Ishikawa (cell line): ENCODE data around the gene NSDHL.

Source experiments
- CEBPB ChIP-seq: IDR thresholded peaks from 2 replicates; pipeline ENCODE4 v1.6.1; 2012
- CREB1 ChIP-seq: IDR thresholded peaks from 2 replicates; pipeline ENCODE4 v1.6.1; 2012; ENCODE audit warnings: low read depth
- EGR1 ChIP-seq: IDR thresholded peaks from 2 replicates; pipeline ENCODE4 v1.6.1; 2012
- EP300 ChIP-seq: IDR thresholded peaks from 2 replicates; pipeline ENCODE4 v1.6.1; 2012; ENCODE audit warnings: borderline replicate concordance
- FOXM1 ChIP-seq: IDR thresholded peaks from 2 replicates; pipeline ENCODE4 v1.6.1; 2012; ENCODE audit warnings: low read depth, borderline replicate concordance
- NFIC ChIP-seq: IDR thresholded peaks from 2 replicates; pipeline ENCODE4 v1.6.1; 2012
- RAD21 ChIP-seq: IDR thresholded peaks from 2 replicates; pipeline ENCODE4 v1.6.1; 2012; ENCODE audit warnings: low read depth
- TAF1 ChIP-seq: IDR thresholded peaks from 2 replicates; pipeline ENCODE4 v1.6.1; 2012; ENCODE audit warnings: low read depth, mild to moderate bottlenecking
- TCF12 ChIP-seq: IDR thresholded peaks from 2 replicates; pipeline ENCODE4 v1.6.1; 2012; ENCODE audit warnings: low read depth
- TEAD4 ChIP-seq: IDR thresholded peaks from 2 replicates; pipeline ENCODE4 v1.6.1; 2012
- YY1 ChIP-seq: IDR thresholded peaks from 2 replicates; pipeline ENCODE4 v1.6.1; 2012; ENCODE audit warnings: low read depth
- ZBTB7A ChIP-seq: IDR thresholded peaks from 2 replicates; pipeline ENCODE4 v1.6.1; 2012; ENCODE audit warnings: low read depth
- TF ChIP-seq, protein P1 (sequence below): IDR thresholded peaks from 2 replicates; pipeline ENCODE4 v1.6.1; 2012
- TF ChIP-seq, protein P2 (sequence below): IDR thresholded peaks from 2 replicates; pipeline ENCODE4 v1.6.1; 2012; ENCODE audit warnings: low read depth, mild to moderate bottlenecking
- TF ChIP-seq, protein P3 (sequence below): IDR thresholded peaks from 2 replicates; pipeline ENCODE4 v1.6.1; 2012

NSDHL gene

DNA sequence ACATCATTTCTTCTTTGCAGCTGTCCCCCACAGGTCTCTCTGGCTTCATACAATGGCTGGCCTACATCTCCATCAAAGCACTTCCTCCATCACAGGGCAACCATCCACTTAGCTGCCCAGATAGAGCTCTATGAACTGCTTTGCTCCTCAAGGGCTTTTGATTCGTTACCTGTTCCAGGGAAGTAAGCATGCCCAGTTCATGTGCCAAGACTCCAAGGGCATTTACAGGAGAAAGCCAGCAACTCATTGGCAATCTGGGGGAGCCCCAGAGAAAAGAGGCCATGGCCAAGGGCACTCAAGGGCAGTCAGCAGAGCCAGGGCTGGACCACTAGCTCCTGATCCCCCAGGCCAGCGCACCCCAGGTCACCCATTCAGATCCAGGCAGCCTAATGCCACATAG, 42.5 kb downstream of the NSDHL start:
- TF ChIP-seq TAF1 (no peak), YY1 (no peak), CREB1 (no peak), ZBTB7A (no peak), RAD21 (no peak), EGR1 (no peak)
- TF ChIP-seq, protein P1, sequence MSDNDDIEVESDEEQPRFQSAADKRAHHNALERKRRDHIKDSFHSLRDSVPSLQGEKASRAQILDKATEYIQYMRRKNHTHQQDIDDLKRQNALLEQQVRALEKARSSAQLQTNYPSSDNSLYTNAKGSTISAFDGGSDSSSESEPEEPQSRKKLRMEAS: no peak

DNA sequence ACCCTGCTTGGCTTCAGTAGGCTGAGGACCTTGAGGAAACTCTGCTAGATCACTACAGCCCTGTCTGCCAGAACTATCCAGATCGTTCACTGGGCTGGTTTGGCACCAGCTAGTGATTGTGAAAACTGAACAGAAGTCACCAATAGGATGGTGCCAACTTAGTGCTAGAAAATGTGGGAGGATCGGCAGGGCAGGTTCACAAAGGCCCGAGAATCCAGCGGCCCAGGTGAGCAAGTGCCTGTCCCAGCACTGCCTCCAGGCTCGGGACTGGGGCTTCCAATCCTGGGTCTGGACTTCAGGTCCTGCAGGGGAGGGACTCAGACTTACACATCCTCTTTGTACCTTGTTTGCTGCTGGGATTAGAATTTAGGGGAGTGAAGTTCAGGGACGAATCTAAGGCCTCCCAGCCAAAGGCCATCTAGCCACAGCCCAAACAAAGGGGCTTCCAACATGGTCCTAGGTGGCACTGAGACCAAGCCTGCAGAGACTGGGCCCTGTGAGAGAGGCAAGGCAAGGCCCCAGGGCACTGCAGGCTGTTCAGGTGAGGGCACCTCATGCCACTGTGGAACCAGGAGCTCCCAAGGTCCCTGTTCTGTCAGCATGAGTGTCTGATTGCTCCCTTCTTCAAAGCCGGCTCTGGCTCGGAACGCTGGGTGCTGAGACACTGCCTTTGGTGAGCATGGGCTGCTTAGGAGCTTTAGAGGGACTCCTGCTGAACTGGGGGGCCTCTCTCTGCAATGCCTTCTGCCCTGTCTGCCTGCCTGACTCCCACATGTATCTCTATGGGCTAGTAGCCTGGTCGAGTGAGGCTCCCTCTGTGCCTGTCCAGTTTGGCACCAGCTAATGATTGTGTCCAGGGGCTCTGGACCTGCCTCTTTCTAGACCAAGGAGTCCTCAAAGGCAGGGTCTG, 46.3 kb downstream of the NSDHL start:
- no peak for TF ChIP-seq TAF1
- TF ChIP-seq TEAD4: no peak
- TF ChIP-seq NFIC: no peak
- TF ChIP-seq, protein P1: no peak
- TF ChIP-seq, protein P2, sequence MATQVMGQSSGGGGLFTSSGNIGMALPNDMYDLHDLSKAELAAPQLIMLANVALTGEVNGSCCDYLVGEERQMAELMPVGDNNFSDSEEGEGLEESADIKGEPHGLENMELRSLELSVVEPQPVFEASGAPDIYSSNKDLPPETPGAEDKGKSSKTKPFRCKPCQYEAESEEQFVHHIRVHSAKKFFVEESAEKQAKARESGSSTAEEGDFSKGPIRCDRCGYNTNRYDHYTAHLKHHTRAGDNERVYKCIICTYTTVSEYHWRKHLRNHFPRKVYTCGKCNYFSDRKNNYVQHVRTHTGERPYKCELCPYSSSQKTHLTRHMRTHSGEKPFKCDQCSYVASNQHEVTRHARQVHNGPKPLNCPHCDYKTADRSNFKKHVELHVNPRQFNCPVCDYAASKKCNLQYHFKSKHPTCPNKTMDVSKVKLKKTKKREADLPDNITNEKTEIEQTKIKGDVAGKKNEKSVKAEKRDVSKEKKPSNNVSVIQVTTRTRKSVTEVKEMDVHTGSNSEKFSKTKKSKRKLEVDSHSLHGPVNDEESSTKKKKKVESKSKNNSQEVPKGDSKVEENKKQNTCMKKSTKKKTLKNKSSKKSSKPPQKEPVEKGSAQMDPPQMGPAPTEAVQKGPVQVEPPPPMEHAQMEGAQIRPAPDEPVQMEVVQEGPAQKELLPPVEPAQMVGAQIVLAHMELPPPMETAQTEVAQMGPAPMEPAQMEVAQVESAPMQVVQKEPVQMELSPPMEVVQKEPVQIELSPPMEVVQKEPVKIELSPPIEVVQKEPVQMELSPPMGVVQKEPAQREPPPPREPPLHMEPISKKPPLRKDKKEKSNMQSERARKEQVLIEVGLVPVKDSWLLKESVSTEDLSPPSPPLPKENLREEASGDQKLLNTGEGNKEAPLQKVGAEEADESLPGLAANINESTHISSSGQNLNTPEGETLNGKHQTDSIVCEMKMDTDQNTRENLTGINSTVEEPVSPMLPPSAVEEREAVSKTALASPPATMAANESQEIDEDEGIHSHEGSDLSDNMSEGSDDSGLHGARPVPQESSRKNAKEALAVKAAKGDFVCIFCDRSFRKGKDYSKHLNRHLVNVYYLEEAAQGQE: no peak
- TF ChIP-seq RAD21: no peak
- TF ChIP-seq FOXM1: no peak
- no peak for TF ChIP-seq CREB1
- TF ChIP-seq TCF12: no peak

DNA sequence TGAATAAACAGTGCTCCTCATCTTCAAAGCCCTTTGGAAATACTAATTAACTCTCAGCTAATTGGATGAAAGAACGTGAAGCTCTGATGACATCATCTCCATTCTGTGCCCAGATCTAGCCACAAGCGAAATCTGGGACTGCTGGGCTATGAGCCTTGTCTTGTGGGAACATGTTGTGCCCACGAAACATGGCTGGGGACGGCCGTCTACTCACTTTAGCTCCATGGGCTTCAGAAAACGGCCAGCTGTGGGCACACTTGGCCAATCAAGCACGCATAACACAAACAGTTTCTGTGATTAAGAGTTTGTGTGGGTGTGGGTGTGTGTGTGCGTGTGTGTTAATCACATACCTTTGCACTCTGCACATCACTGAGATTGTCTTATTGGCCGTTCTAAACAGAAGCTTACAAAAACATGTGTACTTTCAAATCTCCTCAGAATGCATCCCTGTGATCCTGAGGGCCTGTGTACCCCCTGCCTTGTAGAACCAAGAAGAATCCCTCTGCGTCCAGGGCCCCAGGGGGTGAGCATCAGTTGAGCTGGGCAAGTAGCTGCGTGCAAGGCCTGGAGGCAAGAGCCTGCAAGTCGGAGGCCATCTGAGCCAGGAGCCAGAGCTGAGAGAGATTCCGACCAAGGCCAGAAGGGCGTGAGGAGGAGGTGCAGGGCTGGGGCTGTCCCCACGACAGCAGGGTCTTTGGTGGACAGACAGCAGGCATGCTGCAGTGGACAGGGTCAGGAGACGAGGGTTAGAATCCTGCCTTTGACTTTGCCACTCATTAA, 48.3 kb downstream of the NSDHL start:
- no peak for TF ChIP-seq ZBTB7A
- no peak for TF ChIP-seq NFIC
- no peak for TF ChIP-seq TEAD4
- no peak for TF ChIP-seq TCF12
- TF ChIP-seq FOXM1: no peak
- TF ChIP-seq, protein P3, sequence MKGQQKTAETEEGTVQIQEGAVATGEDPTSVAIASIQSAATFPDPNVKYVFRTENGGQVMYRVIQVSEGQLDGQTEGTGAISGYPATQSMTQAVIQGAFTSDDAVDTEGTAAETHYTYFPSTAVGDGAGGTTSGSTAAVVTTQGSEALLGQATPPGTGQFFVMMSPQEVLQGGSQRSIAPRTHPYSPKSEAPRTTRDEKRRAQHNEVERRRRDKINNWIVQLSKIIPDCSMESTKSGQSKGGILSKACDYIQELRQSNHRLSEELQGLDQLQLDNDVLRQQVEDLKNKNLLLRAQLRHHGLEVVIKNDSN: no peak
- no peak for TF ChIP-seq CREB1
- no peak for TF ChIP-seq TAF1
- TF ChIP-seq CEBPB: no peak
- TF ChIP-seq, protein P1: no peak
- no peak for TF ChIP-seq EGR1
- no peak for TF ChIP-seq EP300
- TF ChIP-seq, protein P2: no peak
- TF ChIP-seq RAD21: no peak
- no peak for TF ChIP-seq YY1

DNA sequence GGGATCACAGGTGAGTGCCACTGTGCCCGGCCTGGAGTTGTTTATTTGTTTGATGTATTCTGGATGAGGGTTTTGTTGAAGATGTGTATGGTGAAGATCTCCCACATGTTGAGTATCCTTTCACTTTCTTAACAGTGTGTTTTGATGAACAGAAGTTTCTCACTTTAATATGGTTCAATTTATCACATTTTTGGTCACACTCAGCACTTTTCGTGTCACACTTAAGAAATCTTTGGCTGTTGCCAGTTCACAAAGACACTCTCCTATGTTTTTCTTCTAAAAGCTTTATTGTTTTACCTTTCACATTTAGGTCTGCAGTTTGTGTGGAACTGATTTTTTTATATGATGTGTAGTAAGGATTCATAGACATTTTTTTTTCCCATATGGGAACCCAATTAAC, 50.4 kb downstream of the NSDHL start:
- no peak for TF ChIP-seq TEAD4
- no peak for TF ChIP-seq EGR1
- no peak for TF ChIP-seq CEBPB
- TF ChIP-seq CREB1: no peak
- TF ChIP-seq RAD21: no peak
- no peak for TF ChIP-seq TAF1
- TF ChIP-seq, protein P2: no peak
- TF ChIP-seq, protein P1: no peak
- no peak for TF ChIP-seq NFIC
- TF ChIP-seq YY1: no peak
